GM18867 (cell line): ENCODE results near the gene VWC2L.
A peak's percentile ranks its signal among the peaks of the same experiment; 100 is the strongest.

Source experiments
- ATAC-seq: cut with Tn5 transposase; IDR thresholded peaks from one replicate; pipeline ENCODE4 v1.9.1; 2021; ENCODE audit warnings: mild to moderate bottlenecking, moderate library complexity; ENCODE audit not compliant: unreplicated experiment

Gene VWC2L

GRCh38 chr2:214465363-214466146 is 54.7 kb downstream of the VWC2L start:
- ATAC-seq, result no peak

GRCh38 chr2:214469728-214470127 is 58.9 kb downstream of the VWC2L start:
- ATAC-seq, result no peak

- no peak for ATAC-seq
Observed at GRCh38 chr2:214471382-214471781, 60.5 kb downstream of the VWC2L start.

GRCh38 chr2:214471990-214472389 is 61.1 kb downstream of the VWC2L start:
- ATAC-seq, result no peak

- no peak for ATAC-seq
Observed at GRCh38 chr2:214477305-214477704, 66.5 kb downstream of the VWC2L start.

- no peak for ATAC-seq
Observed at GRCh38 chr2:214481204-214481603, 70.3 kb downstream of the VWC2L start.

- ATAC-seq, result no peak
Observed at GRCh38 chr2:214482728-214483127, 71.9 kb downstream of the VWC2L start.

- no peak for ATAC-seq
Observed at GRCh38 chr2:214484239-214484638, 73.4 kb downstream of the VWC2L start.

GRCh38 chr2:214484701-214485100 is 73.8 kb downstream of the VWC2L start:
- no peak for ATAC-seq

GRCh38 chr2:214489181-214489580 is 78.3 kb downstream of the VWC2L start:
- ATAC-seq, result no peak

GRCh38 chr2:214489702-214490101 is 78.8 kb downstream of the VWC2L start:
- ATAC-seq, result no peak

- peak; percentile 82 for ATAC-seq
Observed at GRCh38 chr2:214492152-214492551, 81.3 kb downstream of the VWC2L start.

- ATAC-seq, result no peak
Observed at GRCh38 chr2:214492608-214493007, 81.8 kb downstream of the VWC2L start.

- ATAC-seq, result no peak
Observed at GRCh38 chr2:214497489-214497888, 86.6 kb downstream of the VWC2L start.

- ATAC-seq, result peak; percentile 79
Observed at GRCh38 chr2:214503568-214503967, 92.7 kb downstream of the VWC2L start.

GRCh38 chr2:214504599-214505376 is 93.9 kb downstream of the VWC2L start:
- ATAC-seq, result no peak

- no peak for ATAC-seq
Observed at GRCh38 chr2:214507032-214507431, 96.2 kb downstream of the VWC2L start.

- no peak for ATAC-seq
Observed at GRCh38 chr2:214514704-214515103, 103.8 kb downstream of the VWC2L start.

- ATAC-seq, result no peak
Observed at GRCh38 chr2:214515111-214515510, 104.3 kb downstream of the VWC2L start.

- no peak for ATAC-seq
Observed at GRCh38 chr2:214519258-214519818, 108.5 kb downstream of the VWC2L start.

GRCh38 chr2:214529021-214529420 is 118.2 kb downstream of the VWC2L start:
- ATAC-seq, result no peak

- ATAC-seq, result no peak
Observed at GRCh38 chr2:214529514-214529913, 118.7 kb downstream of the VWC2L start.
